ENCODE data around the gene PPIB. TPM values are rescaled to one million over a fixed set of nuclear protein-coding genes. Genes with fewer than 3 reads are reported as not detected.

Gene PPIB
- total and polyA plus RNA-seq, 2 experiments from 2014 or later = 398 to 870 TPM

DNA sequence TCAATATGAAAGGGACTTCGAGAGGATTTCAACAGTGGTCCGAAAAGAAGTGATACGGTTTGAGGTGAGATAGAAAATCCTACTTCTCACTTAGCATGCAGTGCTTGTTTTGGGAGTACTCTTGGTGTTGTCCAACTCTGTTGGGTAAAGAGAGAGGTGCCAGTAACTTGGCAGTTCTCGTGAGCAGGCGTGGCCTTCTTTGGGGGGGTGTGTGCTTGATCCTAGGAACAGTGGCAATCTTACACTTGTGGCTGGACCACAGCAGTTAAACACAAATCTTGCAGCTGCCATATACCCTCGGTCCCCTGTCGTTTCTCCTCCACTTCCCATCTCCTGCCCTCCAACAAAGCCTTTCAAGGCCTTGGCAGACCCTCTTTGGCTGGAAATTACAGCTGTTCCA is 26.5 kb downstream of the PPIB start (continued):
- TF ChIP-seq, protein P1, sequence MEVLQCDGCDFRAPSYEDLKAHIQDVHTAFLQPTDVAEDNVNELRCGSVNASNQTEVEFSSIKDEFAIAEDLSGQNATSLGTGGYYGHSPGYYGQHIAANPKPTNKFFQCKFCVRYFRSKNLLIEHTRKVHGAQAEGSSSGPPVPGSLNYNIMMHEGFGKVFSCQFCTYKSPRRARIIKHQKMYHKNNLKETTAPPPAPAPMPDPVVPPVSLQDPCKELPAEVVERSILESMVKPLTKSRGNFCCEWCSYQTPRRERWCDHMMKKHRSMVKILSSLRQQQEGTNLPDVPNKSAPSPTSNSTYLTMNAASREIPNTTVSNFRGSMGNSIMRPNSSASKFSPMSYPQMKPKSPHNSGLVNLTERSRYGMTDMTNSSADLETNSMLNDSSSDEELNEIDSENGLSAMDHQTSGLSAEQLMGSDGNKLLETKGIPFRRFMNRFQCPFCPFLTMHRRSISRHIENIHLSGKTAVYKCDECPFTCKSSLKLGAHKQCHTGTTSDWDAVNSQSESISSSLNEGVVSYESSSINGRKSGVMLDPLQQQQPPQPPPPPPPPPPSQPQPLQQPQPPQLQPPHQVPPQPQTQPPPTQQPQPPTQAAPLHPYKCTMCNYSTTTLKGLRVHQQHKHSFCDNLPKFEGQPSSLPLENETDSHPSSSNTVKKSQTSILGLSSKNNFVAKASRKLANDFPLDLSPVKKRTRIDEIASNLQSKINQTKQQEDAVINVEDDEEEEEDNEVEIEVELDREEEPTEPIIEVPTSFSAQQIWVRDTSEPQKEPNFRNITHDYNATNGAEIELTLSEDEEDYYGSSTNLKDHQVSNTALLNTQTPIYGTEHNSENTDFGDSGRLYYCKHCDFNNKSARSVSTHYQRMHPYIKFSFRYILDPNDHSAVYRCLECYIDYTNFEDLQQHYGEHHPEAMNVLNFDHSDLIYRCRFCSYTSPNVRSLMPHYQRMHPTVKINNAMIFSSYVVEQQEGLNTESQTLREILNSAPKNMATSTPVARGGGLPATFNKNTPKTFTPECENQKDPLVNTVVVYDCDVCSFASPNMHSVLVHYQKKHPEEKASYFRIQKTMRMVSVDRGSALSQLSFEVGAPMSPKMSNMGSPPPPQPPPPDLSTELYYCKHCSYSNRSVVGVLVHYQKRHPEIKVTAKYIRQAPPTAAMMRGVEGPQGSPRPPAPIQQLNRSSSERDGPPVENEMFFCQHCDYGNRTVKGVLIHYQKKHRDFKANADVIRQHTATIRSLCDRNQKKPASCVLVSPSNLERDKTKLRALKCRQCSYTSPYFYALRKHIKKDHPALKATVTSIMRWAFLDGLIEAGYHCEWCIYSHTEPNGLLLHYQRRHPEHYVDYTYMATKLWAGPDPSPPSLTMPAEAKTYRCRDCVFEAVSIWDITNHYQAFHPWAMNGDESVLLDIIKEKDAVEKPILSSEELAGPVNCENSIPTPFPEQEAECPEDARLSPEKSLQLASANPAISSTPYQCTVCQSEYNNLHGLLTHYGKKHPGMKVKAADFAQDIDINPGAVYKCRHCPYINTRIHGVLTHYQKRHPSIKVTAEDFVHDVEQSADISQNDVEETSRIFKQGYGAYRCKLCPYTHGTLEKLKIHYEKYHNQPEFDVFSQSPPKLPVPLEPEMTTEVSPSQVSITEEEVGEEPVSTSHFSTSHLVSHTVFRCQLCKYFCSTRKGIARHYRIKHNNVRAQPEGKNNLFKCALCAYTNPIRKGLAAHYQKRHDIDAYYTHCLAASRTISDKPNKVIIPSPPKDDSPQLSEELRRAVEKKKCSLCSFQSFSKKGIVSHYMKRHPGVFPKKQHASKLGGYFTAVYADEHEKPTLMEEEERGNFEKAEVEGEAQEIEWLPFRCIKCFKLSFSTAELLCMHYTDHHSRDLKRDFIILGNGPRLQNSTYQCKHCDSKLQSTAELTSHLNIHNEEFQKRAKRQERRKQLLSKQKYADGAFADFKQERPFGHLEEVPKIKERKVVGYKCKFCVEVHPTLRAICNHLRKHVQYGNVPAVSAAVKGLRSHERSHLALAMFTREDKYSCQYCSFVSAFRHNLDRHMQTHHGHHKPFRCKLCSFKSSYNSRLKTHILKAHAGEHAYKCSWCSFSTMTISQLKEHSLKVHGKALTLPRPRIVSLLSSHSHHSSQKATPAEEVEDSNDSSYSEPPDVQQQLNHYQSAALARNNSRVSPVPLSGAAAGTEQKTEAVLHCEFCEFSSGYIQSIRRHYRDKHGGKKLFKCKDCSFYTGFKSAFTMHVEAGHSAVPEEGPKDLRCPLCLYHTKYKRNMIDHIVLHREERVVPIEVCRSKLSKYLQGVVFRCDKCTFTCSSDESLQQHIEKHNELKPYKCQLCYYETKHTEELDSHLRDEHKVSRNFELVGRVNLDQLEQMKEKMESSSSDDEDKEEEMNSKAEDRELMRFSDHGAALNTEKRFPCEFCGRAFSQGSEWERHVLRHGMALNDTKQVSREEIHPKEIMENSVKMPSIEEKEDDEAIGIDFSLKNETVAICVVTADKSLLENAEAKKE (CRISPR knock-in tag; IDR thresholded peaks at IDR 0.05) = no peak
- TF ChIP-seq ZNF331 (CRISPR knock-in tag; IDR thresholded peaks at IDR 0.05; ENCODE audit: low read depth) (no peak), STAT1 (IDR thresholded peaks at IDR 0.05; ENCODE audit: unreplicated experiment) (no peak), CREB1 (CRISPR knock-in tag; IDR thresholded peaks at IDR 0.05; ENCODE audit: low read depth) (no peak)
- TF ChIP-seq, protein P2, sequence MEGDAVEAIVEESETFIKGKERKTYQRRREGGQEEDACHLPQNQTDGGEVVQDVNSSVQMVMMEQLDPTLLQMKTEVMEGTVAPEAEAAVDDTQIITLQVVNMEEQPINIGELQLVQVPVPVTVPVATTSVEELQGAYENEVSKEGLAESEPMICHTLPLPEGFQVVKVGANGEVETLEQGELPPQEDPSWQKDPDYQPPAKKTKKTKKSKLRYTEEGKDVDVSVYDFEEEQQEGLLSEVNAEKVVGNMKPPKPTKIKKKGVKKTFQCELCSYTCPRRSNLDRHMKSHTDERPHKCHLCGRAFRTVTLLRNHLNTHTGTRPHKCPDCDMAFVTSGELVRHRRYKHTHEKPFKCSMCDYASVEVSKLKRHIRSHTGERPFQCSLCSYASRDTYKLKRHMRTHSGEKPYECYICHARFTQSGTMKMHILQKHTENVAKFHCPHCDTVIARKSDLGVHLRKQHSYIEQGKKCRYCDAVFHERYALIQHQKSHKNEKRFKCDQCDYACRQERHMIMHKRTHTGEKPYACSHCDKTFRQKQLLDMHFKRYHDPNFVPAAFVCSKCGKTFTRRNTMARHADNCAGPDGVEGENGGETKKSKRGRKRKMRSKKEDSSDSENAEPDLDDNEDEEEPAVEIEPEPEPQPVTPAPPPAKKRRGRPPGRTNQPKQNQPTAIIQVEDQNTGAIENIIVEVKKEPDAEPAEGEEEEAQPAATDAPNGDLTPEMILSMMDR (conservative IDR thresholded peaks at IDR 0.05; ENCODE audit: low read depth in 2 of 2) = no peak

GRCh38 chr15:64134345-64134829 is 28.4 kb downstream of the PPIB start:
- Mint-ChIP-seq H3K4me3 (no peak overlapping the region), H3K36me3 (ENCODE audit: low read depth) (peaks cover 68% of the 10 kb centered on the region), H3K27me3 (ENCODE audit: insufficient read depth, low read depth, poor library complexity) (peaks cover 4% of the 10 kb centered on the region), H3K27ac (no peak overlapping the region), H3K4me1 (peaks cover 6% of the 10 kb centered on the region; the same call in 1 of the 3 replicates), H3K9me3 (no peaks in the 10 kb centered on the region)
- H3K36me3 ChIP-seq (ENCODE audit: insufficient read depth) = peaks cover 18% of the 10 kb centered on the region; the same call in 1 of the 2 replicates
- H3K4me2 ChIP-seq = no peak overlapping the region
- peaks cover 3% of the 10 kb centered on the region; the same call in 1 of the 2 replicates for H3K4me1 ChIP-seq (ENCODE audit: insufficient read depth)
- DNase-seq (ENCODE audit: low spot score) (no peak), ATAC-seq (no peak)
- peaks cover 9% of the 10 kb centered on the region; the same call in 1 of the 2 replicates for H3F3A ChIP-seq (replicated peaks; ENCODE audit: low read depth)
- H2AFZ ChIP-seq = no peak overlapping the region
- no peak overlapping the region for H3K27ac ChIP-seq (ENCODE audit: low read depth)
- H3K79me2 ChIP-seq (replicated peaks; ENCODE audit: insufficient read depth) = no peaks in the 10 kb centered on the region
- TF ChIP-seq EZH2phosphoT487 (IDR thresholded peaks at IDR 0.05; ENCODE audit: unreplicated experiment) = no peak
- no peak for TF ChIP-seq JUNB (IDR thresholded peaks at IDR 0.05; ENCODE audit: unreplicated experiment)
- TF ChIP-seq EZH2 (IDR thresholded peaks at IDR 0.05; ENCODE audit: low read depth, unreplicated experiment) = no peak
- H3K4me3 ChIP-seq = no peak overlapping the region
- H4K20me1 ChIP-seq (replicated peaks; ENCODE audit: insufficient read depth) = no peaks in the 10 kb centered on the region; the same call in none of the 2 replicates
- H3K9me2 ChIP-seq (ENCODE audit: insufficient read depth) = no peaks in the 10 kb centered on the region
- no peaks in the 10 kb centered on the region for H3K27me3 ChIP-seq (ENCODE audit: insufficient read depth)
